ENCODE measurements around the gene DSTYK. TPM values are rescaled to one million over a fixed set of nuclear protein-coding genes. Genes with fewer than 3 reads are reported as not detected.

Gene DSTYK
- total RNA-seq, 1 experiment from 2014 or later, result 6.3 TPM

DNA sequence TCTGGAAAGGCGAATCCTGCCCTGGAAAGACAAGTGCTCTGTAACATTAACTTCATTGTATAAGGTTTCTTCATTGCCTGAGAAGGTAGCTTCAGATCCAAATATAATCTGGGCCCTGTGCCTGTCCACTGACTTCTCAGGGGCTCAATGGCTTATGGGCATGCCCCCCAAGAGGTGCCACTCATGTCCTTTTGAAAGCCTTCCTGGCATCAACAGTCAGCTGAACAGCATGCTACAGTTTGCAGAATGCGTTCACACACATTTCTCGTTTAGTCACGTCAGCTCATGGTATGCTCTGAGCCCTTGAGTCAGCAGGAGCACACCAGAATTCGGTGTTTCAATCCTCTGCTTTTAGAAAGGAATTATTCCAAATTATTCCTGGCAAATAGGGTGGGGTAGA, 40.1 kb upstream of the DSTYK start:
- BruUV-seq (replicated peaks), result no TSS peak

GRCh38 chr1:205250699-205251098, 39.2 kb upstream of the DSTYK start:
- CTCF ChIA-PET, result interaction anchor here (1.1 kb wide), 1 partner anchor 15 kb away, joined by 4 read pairs; no protein-coding TSS in a partner anchor
- Histone ChIP-seq H3K4me3 (ENCODE audit: low read depth, low read length) (no peak overlapping the region), H3K9me3 (no peaks in the 10 kb centered on the region), H3K27me3 (replicated peaks; ENCODE audit: control insufficient read depth, insufficient read depth, low read length) (no peaks in the 10 kb centered on the region), H3K4me1 (no peaks in the 10 kb centered on the region), H3K36me3 (ENCODE audit: control insufficient read depth, insufficient read depth, low read length) (no peaks in the 10 kb centered on the region)
- Mint-ChIP-seq H3K27me3 (ENCODE audit: insufficient read depth, unreplicated experiment) (no peaks in the 10 kb centered on the region), H3K4me3 (ENCODE audit: unreplicated experiment) (no peak overlapping the region), H3K27ac (ENCODE audit: unreplicated experiment) (no peak overlapping the region), H3K4me1 (ENCODE audit: low read depth, unreplicated experiment) (no peaks in the 10 kb centered on the region), H3K9me3 (ENCODE audit: unreplicated experiment) (no peaks in the 10 kb centered on the region), H3K36me3 (ENCODE audit: insufficient read depth, unreplicated experiment) (no peaks in the 10 kb centered on the region)
- DNase-seq, result no peak
- intact Hi-C loops (cut with micrococcal nuclease; ENCODE audit: unreplicated experiment), result no loop called here
- POLR2A ChIA-PET, result no interaction called here
- no TSS peak for BruUV-seq (replicated peaks)
- TF ChIP-seq CTCF (IDR thresholded peaks at IDR 0.05; ENCODE audit: insufficient read depth in 1 of 2, low read depth in 1 of 2, low read length in 1 of 2, severe bottlenecking in 1 of 2, unreplicated experiment in 1 of 2), result no peak

More for the DNA sequence above, 40.1 kb upstream of the DSTYK start:
- ChIA-PET CTCF (interaction anchor here (0.8 to 1.1 kb wide), 3 partner anchors 16 to 190 kb away, joined by 3 to 4 read pairs (median 3); partner anchors contain the start of gene TMCC2), POLR2A (no interaction called here)
- DNase-seq, result no peak
- Mint-ChIP-seq H3K27ac (ENCODE audit: unreplicated experiment) (no peak overlapping the region), H3K9me3 (ENCODE audit: unreplicated experiment) (no peaks in the 10 kb centered on the region), H3K27me3 (ENCODE audit: insufficient read depth, unreplicated experiment) (no peaks in the 10 kb centered on the region), H3K36me3 (ENCODE audit: insufficient read depth, unreplicated experiment) (no peaks in the 10 kb centered on the region), H3K4me3 (ENCODE audit: unreplicated experiment) (no peak overlapping the region), H3K4me1 (ENCODE audit: low read depth, unreplicated experiment) (no peaks in the 10 kb centered on the region)
- H3K36me3 ChIP-seq (ENCODE audit: control insufficient read depth, insufficient read depth, low read length), result no peaks in the 10 kb centered on the region
- H3K9me3 ChIP-seq, result no peaks in the 10 kb centered on the region
- intact Hi-C loops (cut with micrococcal nuclease; ENCODE audit: unreplicated experiment), result no loop called here
- no peaks in the 10 kb centered on the region for H3K27me3 ChIP-seq (replicated peaks; ENCODE audit: control insufficient read depth, insufficient read depth, low read length)
- no peak overlapping the region for H3K4me3 ChIP-seq (ENCODE audit: low read depth, low read length)
- TF ChIP-seq CTCF (IDR thresholded peaks at IDR 0.05; ENCODE audit: insufficient read depth in 1 of 2, low read depth in 1 of 2, low read length in 1 of 2, severe bottlenecking in 1 of 2, unreplicated experiment in 1 of 2), result no peak
- H3K4me1 ChIP-seq, result no peaks in the 10 kb centered on the region

DNA sequence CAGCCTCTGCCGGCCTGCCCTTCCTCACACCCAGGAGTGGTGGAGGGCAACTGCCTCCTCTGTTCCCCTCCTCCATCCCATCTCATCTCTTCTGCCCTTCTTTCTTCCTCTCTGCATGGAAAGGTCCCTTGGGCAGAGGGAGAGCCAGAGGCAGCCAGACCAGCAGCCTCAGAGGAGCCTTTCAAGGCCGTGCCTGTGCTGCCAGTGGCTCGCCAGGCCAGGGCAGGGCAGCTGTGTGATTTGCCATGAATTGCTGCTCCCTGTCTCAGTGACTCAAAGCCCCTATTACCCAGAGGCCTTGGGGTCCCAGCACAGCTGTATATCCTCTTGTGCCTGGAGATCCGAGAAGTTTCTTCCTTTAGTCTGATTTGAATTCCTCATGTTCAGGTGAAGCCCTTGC, 38.1 kb upstream of the DSTYK start:
- H3K4me1 Mint-ChIP-seq (ENCODE audit: low read depth, unreplicated experiment), result no peaks in the 10 kb centered on the region
- no peaks in the 10 kb centered on the region for H3K27me3 ChIP-seq (replicated peaks; ENCODE audit: control insufficient read depth, insufficient read depth, low read length)
- POLR2A ChIA-PET, result no interaction called here
- H3K4me3 ChIP-seq (ENCODE audit: low read depth, low read length), result no peak overlapping the region
- CTCF ChIA-PET, result interaction anchor here (0.7 kb wide), 1 partner anchor 24 kb away, joined by 3 read pairs; no protein-coding TSS in a partner anchor
- H3K36me3 Mint-ChIP-seq (ENCODE audit: insufficient read depth, unreplicated experiment), result no peaks in the 10 kb centered on the region
- no peaks in the 10 kb centered on the region for H3K27me3 Mint-ChIP-seq (ENCODE audit: insufficient read depth, unreplicated experiment)
- H3K9me3 Mint-ChIP-seq (ENCODE audit: unreplicated experiment), result no peaks in the 10 kb centered on the region
- TF ChIP-seq CTCF (IDR thresholded peaks at IDR 0.05; ENCODE audit: insufficient read depth in 1 of 2, low read depth in 1 of 2, low read length in 1 of 2, severe bottlenecking in 1 of 2, unreplicated experiment in 1 of 2), result no peak
- H3K4me3 Mint-ChIP-seq (ENCODE audit: unreplicated experiment), result no peak overlapping the region
- H3K36me3 ChIP-seq (ENCODE audit: control insufficient read depth, insufficient read depth, low read length), result no peaks in the 10 kb centered on the region
- intact Hi-C loops (cut with micrococcal nuclease; ENCODE audit: unreplicated experiment), result no loop called here
- no peak for DNase-seq
- H3K9me3 ChIP-seq, result no peaks in the 10 kb centered on the region
- H3K4me1 ChIP-seq, result no peaks in the 10 kb centered on the region
- no TSS peak for BruUV-seq (replicated peaks)
- no peak overlapping the region for H3K27ac Mint-ChIP-seq (ENCODE audit: unreplicated experiment)
